Esophagus squamous epithelium (tissue), 4 donors: ENCODE data around the gene TTF1.

Experiments used
- POLR2A ChIP-seq, 4 donors: fragments of 450-650 bp; IDR thresholded peaks; one replicate each; pipeline ENCODE4 v1.6.1; 2017; ENCODE audit warnings: antibody characterized with exemption in 4 of 4, mild to moderate bottlenecking in 4 of 4, moderate library complexity in 3 of 4
- TF ChIP-seq, protein P1 (sequence below), 6 experiments: fragments of 450-650 bp in 4 of 6; fragments of 200-600 bp in 2 of 6; sonication (generic) in 2 of 6; IDR thresholded peaks; one replicate each; pipeline ENCODE4 v1.5.1; 2016 to 2019; ENCODE audit warnings: antibody characterized with exemption in 6 of 6, mild to moderate bottlenecking in 4 of 6, moderate library complexity in 4 of 6

DNA sequence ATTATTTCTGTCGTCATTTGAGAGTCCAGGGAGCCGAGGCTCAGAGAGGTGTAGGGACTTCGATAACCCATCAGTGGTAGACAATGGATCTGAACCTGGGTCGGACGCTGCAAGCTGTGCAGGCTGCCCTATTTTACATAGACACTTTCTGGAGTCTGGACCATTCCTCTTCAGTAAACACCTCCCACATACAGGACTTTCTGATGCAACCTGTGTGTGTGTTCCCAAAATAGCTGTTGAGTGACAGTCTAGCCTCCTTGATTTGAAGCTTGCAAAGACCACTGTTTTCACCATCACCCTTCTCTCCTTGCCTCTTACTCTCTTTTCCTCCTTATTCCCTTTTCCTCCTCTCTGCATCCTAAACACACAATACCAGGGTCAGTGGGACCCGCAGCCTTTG is 34.1 kb upstream of the TTF1 start:
- TF ChIP-seq, protein P1, sequence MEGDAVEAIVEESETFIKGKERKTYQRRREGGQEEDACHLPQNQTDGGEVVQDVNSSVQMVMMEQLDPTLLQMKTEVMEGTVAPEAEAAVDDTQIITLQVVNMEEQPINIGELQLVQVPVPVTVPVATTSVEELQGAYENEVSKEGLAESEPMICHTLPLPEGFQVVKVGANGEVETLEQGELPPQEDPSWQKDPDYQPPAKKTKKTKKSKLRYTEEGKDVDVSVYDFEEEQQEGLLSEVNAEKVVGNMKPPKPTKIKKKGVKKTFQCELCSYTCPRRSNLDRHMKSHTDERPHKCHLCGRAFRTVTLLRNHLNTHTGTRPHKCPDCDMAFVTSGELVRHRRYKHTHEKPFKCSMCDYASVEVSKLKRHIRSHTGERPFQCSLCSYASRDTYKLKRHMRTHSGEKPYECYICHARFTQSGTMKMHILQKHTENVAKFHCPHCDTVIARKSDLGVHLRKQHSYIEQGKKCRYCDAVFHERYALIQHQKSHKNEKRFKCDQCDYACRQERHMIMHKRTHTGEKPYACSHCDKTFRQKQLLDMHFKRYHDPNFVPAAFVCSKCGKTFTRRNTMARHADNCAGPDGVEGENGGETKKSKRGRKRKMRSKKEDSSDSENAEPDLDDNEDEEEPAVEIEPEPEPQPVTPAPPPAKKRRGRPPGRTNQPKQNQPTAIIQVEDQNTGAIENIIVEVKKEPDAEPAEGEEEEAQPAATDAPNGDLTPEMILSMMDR (IDR thresholded peaks at IDR 0.05) = no peak
- no peak for TF ChIP-seq POLR2A (IDR thresholded peaks at IDR 0.05)
